Lung (tissue), 12 donors: ENCODE results near the gene ZNF350. TPM values are rescaled to one million over a fixed set of nuclear protein-coding genes. Genes with fewer than 3 reads are reported as not detected.

Experiments used
- ATAC-seq: fragments of 200-7000 bp; cut with Tn5 transposase; one replicate; pipeline ENCODE4 v1.9.1; 2020; ENCODE audit warnings: moderate number of reproducible peaks; ENCODE audit not compliant: insufficient read depth, low FRiP score
- DNase-seq, 3 donors: peaks; one replicate each; pipeline ENCODE4 v3.0.0-alpha.2; 2013 to 2017
- H3K27ac ChIP-seq, 2 donors: one replicate each; pipeline ENCODE4 v1.5.1; 2013; ENCODE audit warnings: mild to moderate bottlenecking in 2 of 2, moderate library complexity in 2 of 2, control low read depth in 1 of 2, inconsistent platforms in 1 of 2, low read depth in 1 of 2, low read length in 1 of 2
- H3K27me3 ChIP-seq, 3 donors: one replicate each; pipeline ENCODE4 v1.5.1; 2013; ENCODE audit warnings: low read length in 2 of 3; ENCODE audit not compliant: control insufficient read depth in 3 of 3, insufficient read depth in 3 of 3
- H3K36me3 ChIP-seq, 4 donors: one replicate each; pipeline ENCODE4 v1.5.1; 2013; ENCODE audit warnings: low read length in 4 of 4, mild to moderate bottlenecking in 1 of 4, moderate library complexity in 1 of 4; ENCODE audit not compliant: control insufficient read depth in 4 of 4, insufficient read depth in 4 of 4
- H3K4me1 ChIP-seq, 5 donors: one replicate each; pipeline ENCODE4 v1.5.1; 2013; ENCODE audit warnings: low read length in 5 of 5, mild to moderate bottlenecking in 2 of 5, moderate library complexity in 1 of 5; ENCODE audit not compliant: control insufficient read depth in 5 of 5, insufficient read depth in 5 of 5
- H3K4me3 ChIP-seq: one replicate; pipeline ENCODE4 v1.5.1; 2013; ENCODE audit warnings: mild to moderate bottlenecking, control low read depth, moderate library complexity
- H3K9ac ChIP-seq, 2 donors: one replicate each; pipeline ENCODE4 v1.5.1; 2013; ENCODE audit warnings: low read length in 2 of 2, control low read depth in 1 of 2; ENCODE audit not compliant: insufficient read depth in 1 of 2
- H3K9me3 ChIP-seq, 4 donors: one replicate each; pipeline ENCODE4 v1.5.1; 2013; ENCODE audit warnings: low read length in 3 of 4, mild to moderate bottlenecking in 1 of 4, moderate library complexity in 1 of 4; ENCODE audit not compliant: control insufficient read depth in 4 of 4, insufficient read depth in 3 of 4
- CTCF ChIP-seq: IDR thresholded peaks from 2 replicates; pipeline ENCODE4 v1.5.1; 2012; ENCODE audit warnings: mild to moderate bottlenecking; ENCODE audit errors: control extremely low read depth, extremely low read depth
- WGBS, 2 donors: extraction: QIAGEN DNeasy Blood & Tissue Kit; methylation state at CpG; one replicate each; pipeline ENCODE4 v1.1.7; 2013; 5-methylcytosine and 5-hydroxymethylcytosine counted together
- polyA plus RNA-seq, 2 donors: library from polyadenylated mRNA; stranded (reverse); fragments of 200-250 nt; gene quantifications; one replicate each; pipeline ENCODE4 v1.2.1, GENCODE V29; 2013
- total RNA-seq, 2 donors: library from RNA; depleted of rRNA in 1 of 2; stranded (reverse); fragments of >200 nt in 1 of 2; gene quantifications; one replicate each; pipeline ENCODE4 v1.2.1, GENCODE V29; 2014 to 2021
- donor health status: control.
- donor health status: control.
- donor health status: Bipolar disorder and iron deficiency.
- donor health status: healthy.
- donor health status: DM: yes; HTN: yes; CAD: no.

Gene ZNF350
- total and polyA plus RNA-seq, 4 donors: 7.3 to 14.4 (median 8.5) TPM

GRCh38 chr19:51926784-51927741, 59.6 kb downstream of the ZNF350 start, which contains the start of gene ZNF613:
Gene ZNF613 (plus strand): TSS chr19:51927472. CDS start chr19:51936221, 8,749 bp downstream.
- peak; percentile 91 to 97 (median 96) for DNase-seq
- TF ChIP-seq CTCF: no peak
- Histone ChIP-seq H3K4me1 (peaks cover 0 to 9% (median 2%) of the 10 kb centered on the region in 5 donors), H3K9ac (peak within 1 kb of the TSS; percentile 86 to 97), H3K36me3 (peaks cover 0 to 12% (median 6%) of the 10 kb centered on the region in 4 donors), H3K27ac (peak within 1 kb of the TSS; percentile 93 to 96), H3K27me3 (no peaks in the 10 kb centered on the region), H3K9me3 (peaks cover 2 to 23% (median 13%) of the 10 kb centered on the region in 4 donors), H3K4me3 (peak within 1 kb of the TSS; percentile 99)
- peak; percentile 91 for ATAC-seq
- 0% methylated on average over 52 of the region's 52 CpGs for WGBS, 2 donors

- H3K4me1 ChIP-seq: peaks cover 0 to 9% (median 2%) of the 10 kb centered on the region in 5 donors
- H3K9ac ChIP-seq: peak overlapping the region; percentile 86 to 97
- 22 to 24% methylated on average over 11 of the region's 11 CpGs for WGBS, 2 donors
- peaks cover 2 to 24% (median 18%) of the 10 kb centered on the region in 4 donors for H3K9me3 ChIP-seq
- DNase-seq: no peak
- peak overlapping the region; percentile 93 to 96 for H3K27ac ChIP-seq
- peaks cover 0 to 12% (median 0%) of the 10 kb centered on the region in 4 donors for H3K36me3 ChIP-seq
- no peaks in the 10 kb centered on the region for H3K27me3 ChIP-seq
- no peak for TF ChIP-seq CTCF
- peak overlapping the region; percentile 99 for H3K4me3 ChIP-seq
- peak; percentile 21 for ATAC-seq
Measured at GRCh38 chr19:51926426-51926783, 60.2 kb downstream of the ZNF350 start.

GRCh38 chr19:51921949-51922348, 64.7 kb downstream of the ZNF350 start:
- Histone ChIP-seq H3K4me1 (no peaks in the 10 kb centered on the region), H3K27me3 (peaks cover 0 to 2% (median 0%) of the 10 kb centered on the region in 3 donors), H3K9ac (no peak overlapping the region), H3K27ac (no peak overlapping the region), H3K9me3 (peaks cover 2 to 42% (median 34%) of the 10 kb centered on the region in 4 donors), H3K36me3 (peaks cover 0 to 3% (median 0%) of the 10 kb centered on the region in 4 donors), H3K4me3 (no peak overlapping the region)
- ATAC-seq (no peak), DNase-seq (no peak)
- no peak for TF ChIP-seq CTCF
- 92 to 97% methylated on average over 8 of the region's 8 CpGs for WGBS, 2 donors
